ENCODE measurements around the gene LIMCH1. TPM values are rescaled to one million over a fixed set of nuclear protein-coding genes. Genes with fewer than 3 reads are reported as not detected.
A peak's percentile ranks its signal among the peaks of the same experiment; 100 is the strongest.

LIMCH1 gene
- total RNA-seq, 1 donor from 2014 or later: 369 TPM

- intact Hi-C loops (cut with DNase I): no loop called here
- H3K27ac ChIP-seq: no peak overlapping the region
- DNase-seq (no peak), ATAC-seq (no peak)
- peaks cover 25% of the 10 kb centered on the region for H3K36me3 ChIP-seq
- no peak overlapping the region for H3K4me3 ChIP-seq
- TF ChIP-seq CTCF (IDR thresholded peaks at IDR 0.05): no peak
- H3K27me3 ChIP-seq: no peaks in the 10 kb centered on the region
- peaks cover 8% of the 10 kb centered on the region for H3K4me1 ChIP-seq
- H3K9me3 ChIP-seq: no peaks in the 10 kb centered on the region
These were observed 119.6 kb downstream of the LIMCH1 start for GRCh38 chr4:41657561-41657960.

GRCh38 chr4:41658163-41658562 lies 120.2 kb downstream of the LIMCH1 start:
- H3K27me3 ChIP-seq: no peaks in the 10 kb centered on the region
- DNase-seq (no peak), ATAC-seq (no peak)
- intact Hi-C loops (cut with DNase I): no loop called here
- no peak overlapping the region for H3K4me3 ChIP-seq
- H3K9me3 ChIP-seq: no peaks in the 10 kb centered on the region
- no peak for TF ChIP-seq CTCF (IDR thresholded peaks at IDR 0.05)
- H3K27ac ChIP-seq: no peak overlapping the region
- H3K4me1 ChIP-seq: peaks cover 8% of the 10 kb centered on the region
- H3K36me3 ChIP-seq: peaks cover 21% of the 10 kb centered on the region

- intact Hi-C loops (cut with DNase I): loop anchor here (5.0 kb wide), 1 partner anchor 378 kb away; no protein-coding TSS in a partner anchor
- peaks cover 24% of the 10 kb centered on the region for H3K36me3 ChIP-seq
- no peak for TF ChIP-seq CTCF (IDR thresholded peaks at IDR 0.05)
- no peak overlapping the region for H3K27ac ChIP-seq
- no peak overlapping the region for H3K4me3 ChIP-seq
- DNase-seq (no peak), ATAC-seq (no peak)
- H3K27me3 ChIP-seq: no peaks in the 10 kb centered on the region
- H3K4me1 ChIP-seq: peaks cover 5% of the 10 kb centered on the region
- H3K9me3 ChIP-seq: no peaks in the 10 kb centered on the region
These were observed 122.4 kb downstream of the LIMCH1 start for GRCh38 chr4:41660352-41660751.

GRCh38 chr4:41661442-41662076 lies 123.6 kb downstream of the LIMCH1 start:
- ATAC-seq: peak; percentile 93
- Histone ChIP-seq H3K27me3 (no peaks in the 10 kb centered on the region), H3K4me1 (no peaks in the 10 kb centered on the region), H3K9me3 (no peaks in the 10 kb centered on the region), H3K27ac (no peak overlapping the region), H3K4me3 (no peak overlapping the region), H3K36me3 (peaks cover 35% of the 10 kb centered on the region)
- intact Hi-C loops (cut with DNase I): loop anchor here (5.0 kb wide), 1 partner anchor 379 kb away; no protein-coding TSS in a partner anchor
- peak; percentile 69 for DNase-seq
- peak; percentile 99 for TF ChIP-seq CTCF (IDR thresholded peaks at IDR 0.05)

GRCh38 chr4:41665636-41666207 lies 127.8 kb downstream of the LIMCH1 start:
- DNase-seq: no peak
- no peak overlapping the region for H3K4me3 ChIP-seq
- TF ChIP-seq CTCF (IDR thresholded peaks at IDR 0.05): no peak
- intact Hi-C loops (cut with DNase I): no loop called here
- H3K27ac ChIP-seq: no peak overlapping the region
- peaks cover 66% of the 10 kb centered on the region for H3K36me3 ChIP-seq
- no peak for ATAC-seq
- H3K4me1 ChIP-seq: no peaks in the 10 kb centered on the region
- H3K9me3 ChIP-seq: no peaks in the 10 kb centered on the region
- H3K27me3 ChIP-seq: no peaks in the 10 kb centered on the region

Data from upper lobe of right lung (tissue), 1 donor.